ENCODE data around the gene KRTAP10-12. TPM values are rescaled to one million over a fixed set of nuclear protein-coding genes. Genes with fewer than 3 reads are reported as not detected.

Gene KRTAP10-12
- total and polyA plus RNA-seq, 2 of the 13 experiments (the other 11 are each of a cell fraction or from before 2014, with no cell fraction given), result not detected

- TF ChIP-seq NAIF1 (CRISPR knock-in tag; IDR thresholded peaks at IDR 0.05; ENCODE audit: borderline replicate concordance) (no peak), ZNF513 (CRISPR knock-in tag; conservative IDR thresholded peaks at IDR 0.05) (no peak), HHEX (CRISPR knock-in tag; IDR thresholded peaks at IDR 0.05) (no peak), CEBPB (IDR thresholded peaks at IDR 0.05; ENCODE audit: borderline replicate concordance, low read depth, low read length) (no peak), ZNF710 (CRISPR knock-in tag; IDR thresholded peaks at IDR 0.05; ENCODE audit: borderline replicate concordance) (no peak), ZMAT5 (CRISPR knock-in tag; IDR thresholded peaks at IDR 0.05; ENCODE audit: borderline replicate concordance, low read depth) (no peak), ZNF44 (CRISPR knock-in tag; IDR thresholded peaks at IDR 0.05) (no peak), KDM4B (CRISPR knock-in tag; IDR thresholded peaks at IDR 0.05) (no peak), ZFP91 (CRISPR knock-in tag; IDR thresholded peaks at IDR 0.05; ENCODE audit: borderline replicate concordance) (no peak), REPIN1 (CRISPR knock-in tag; IDR thresholded peaks at IDR 0.05; ENCODE audit: borderline replicate concordance, low read depth) (no peak; the same call in 1 of the 2 replicates), E2F2 (CRISPR knock-in tag; IDR thresholded peaks at IDR 0.05; ENCODE audit: borderline replicate concordance) (no peak), MBD4 (IDR thresholded peaks at IDR 0.05; ENCODE audit: borderline replicate concordance, low read length) (no peak), SRY (CRISPR knock-in tag; IDR thresholded peaks at IDR 0.05) (no peak), NFYC (CRISPR knock-in tag; IDR thresholded peaks at IDR 0.05) (no peak), MXI1 (IDR thresholded peaks at IDR 0.05; ENCODE audit: borderline replicate concordance, low read depth, low read length) (no peak)
Observed at GRCh38 chr21:44700101-44701022, 3.4 kb downstream of the KRTAP10-12 start (continued).
